GM12874 (cell line): ENCODE measurements around the gene CACUL1.

Experiments
- TF ChIP-seq, protein P1 (sequence below): IDR thresholded peaks from 2 replicates; pipeline ENCODE4 v1.5.1; 2011; ENCODE audit warnings: low read depth, mild to moderate bottlenecking, control low read depth, low read length, moderate library complexity; ENCODE audit not compliant: insufficient read depth

The CACUL1 gene

GRCh38 chr10:118751265-118751664 lies 3.5 kb downstream of the CACUL1 start:
- TF ChIP-seq, protein P1, sequence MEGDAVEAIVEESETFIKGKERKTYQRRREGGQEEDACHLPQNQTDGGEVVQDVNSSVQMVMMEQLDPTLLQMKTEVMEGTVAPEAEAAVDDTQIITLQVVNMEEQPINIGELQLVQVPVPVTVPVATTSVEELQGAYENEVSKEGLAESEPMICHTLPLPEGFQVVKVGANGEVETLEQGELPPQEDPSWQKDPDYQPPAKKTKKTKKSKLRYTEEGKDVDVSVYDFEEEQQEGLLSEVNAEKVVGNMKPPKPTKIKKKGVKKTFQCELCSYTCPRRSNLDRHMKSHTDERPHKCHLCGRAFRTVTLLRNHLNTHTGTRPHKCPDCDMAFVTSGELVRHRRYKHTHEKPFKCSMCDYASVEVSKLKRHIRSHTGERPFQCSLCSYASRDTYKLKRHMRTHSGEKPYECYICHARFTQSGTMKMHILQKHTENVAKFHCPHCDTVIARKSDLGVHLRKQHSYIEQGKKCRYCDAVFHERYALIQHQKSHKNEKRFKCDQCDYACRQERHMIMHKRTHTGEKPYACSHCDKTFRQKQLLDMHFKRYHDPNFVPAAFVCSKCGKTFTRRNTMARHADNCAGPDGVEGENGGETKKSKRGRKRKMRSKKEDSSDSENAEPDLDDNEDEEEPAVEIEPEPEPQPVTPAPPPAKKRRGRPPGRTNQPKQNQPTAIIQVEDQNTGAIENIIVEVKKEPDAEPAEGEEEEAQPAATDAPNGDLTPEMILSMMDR = no peak

GRCh38 chr10:118748041-118748440 lies 6.7 kb downstream of the CACUL1 start:
- TF ChIP-seq, protein P1 = no peak

DNA sequence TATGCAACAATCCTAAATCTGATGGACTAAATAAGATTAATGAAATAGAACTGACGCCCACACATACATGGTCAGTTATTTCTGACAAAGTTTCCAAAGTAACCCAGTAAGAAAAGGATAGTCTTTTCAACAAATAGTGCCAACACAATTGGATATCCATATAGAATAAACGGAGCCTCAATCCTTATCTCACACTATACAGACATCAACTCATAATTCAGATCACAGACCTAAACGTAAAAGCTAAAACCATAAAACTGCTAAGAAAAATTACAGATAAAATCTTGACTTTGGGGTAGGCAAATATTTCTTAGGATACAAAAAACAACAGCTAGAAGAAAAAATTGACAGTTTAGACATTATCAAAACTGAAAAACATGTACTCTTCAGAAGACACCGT lies 8.5 kb downstream of the CACUL1 start:
- TF ChIP-seq, protein P1 = no peak

DNA sequence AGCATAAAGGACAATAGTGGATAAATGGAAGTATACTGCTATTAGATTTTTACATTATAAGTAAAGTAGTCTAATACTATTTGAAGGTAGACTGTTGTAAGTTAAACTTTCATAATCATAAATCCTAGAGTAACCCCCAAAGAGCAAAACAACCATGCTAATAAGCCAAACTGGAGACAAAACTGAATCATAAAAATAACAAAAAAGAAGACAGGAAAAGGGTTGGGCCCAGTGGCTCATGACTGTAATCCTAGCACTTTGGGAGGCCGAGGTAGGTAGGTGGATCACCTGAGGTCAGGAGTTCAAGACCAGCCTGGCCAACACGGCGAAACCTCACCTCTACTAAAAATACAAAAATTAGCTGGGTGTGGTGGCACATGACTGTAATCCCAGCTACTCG lies 9.7 kb downstream of the CACUL1 start:
- TF ChIP-seq, protein P1 = no peak

DNA sequence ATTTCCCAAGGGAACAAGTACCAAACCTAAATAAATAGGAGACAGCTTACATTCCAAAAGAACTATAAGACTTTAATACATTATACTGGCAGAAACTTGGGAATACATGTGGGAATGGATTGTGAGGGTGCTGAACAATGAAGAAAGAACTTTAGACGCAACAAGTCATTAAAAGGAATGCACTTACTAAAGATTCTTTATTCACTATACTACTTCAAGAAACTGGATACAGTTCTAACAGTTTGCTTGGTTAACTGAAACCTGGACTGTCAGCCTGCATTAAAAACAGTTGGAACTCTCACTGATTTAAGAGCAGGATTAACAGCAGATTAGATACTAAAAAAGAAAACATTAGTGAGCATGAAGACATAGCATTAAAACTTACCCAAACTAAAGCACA lies 12.0 kb downstream of the CACUL1 start:
- TF ChIP-seq, protein P1 = no peak

DNA sequence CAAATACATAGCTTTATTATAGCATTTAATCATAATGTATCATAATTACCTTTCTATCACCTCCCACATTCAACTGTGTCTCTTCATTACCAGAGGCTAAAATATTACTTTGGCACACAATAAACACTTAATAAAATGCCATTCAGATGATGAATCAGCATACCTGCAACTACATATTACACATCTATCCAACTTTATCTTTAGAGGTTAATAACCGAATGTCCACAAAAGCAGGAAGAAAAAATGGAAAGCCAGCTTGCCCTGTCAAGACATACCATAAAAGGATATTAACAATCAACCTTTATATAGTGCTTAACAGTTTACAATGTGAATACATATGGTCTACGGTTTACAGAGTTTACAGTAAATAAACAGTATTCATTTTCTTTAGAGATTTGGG lies 12.7 kb downstream of the CACUL1 start:
- TF ChIP-seq, protein P1 = no peak

DNA sequence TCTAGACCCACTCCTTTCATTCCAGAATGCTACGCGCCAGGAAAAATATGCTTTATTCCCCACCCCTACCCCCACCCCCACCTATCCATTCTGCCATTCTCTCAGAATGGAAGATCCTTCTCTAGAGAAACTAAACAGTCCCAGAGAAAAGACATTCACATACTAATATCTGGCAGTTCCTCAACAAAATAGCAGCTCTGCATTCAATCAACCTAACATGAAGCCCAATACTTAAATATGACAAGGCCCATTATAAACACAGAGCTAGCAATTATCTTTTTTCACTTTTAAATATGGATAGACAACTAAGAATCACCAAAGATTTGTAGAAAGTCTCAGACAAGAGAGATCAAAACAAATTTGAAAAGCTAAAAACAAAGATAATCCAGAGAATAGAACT lies 16.4 kb downstream of the CACUL1 start:
- TF ChIP-seq, protein P1 = no peak
